B cell (primary cell): Measurements from ENCODE around the gene PLCL1. TPM values are rescaled to one million over a fixed set of nuclear protein-coding genes. Genes with fewer than 3 reads are reported as not detected.

Experiments
- ATAC-seq: fragments of 200-7000 bp; cut with Tn5 transposase; one replicate; pipeline ENCODE4 v1.10.0; 2021; ENCODE audit warnings: low read depth, mild to moderate bottlenecking, moderate number of reproducible peaks, moderate library complexity
- CTCF ChIA-PET: fragments of 350-600 bp; sonication (Branson Sonifier 250); formaldehyde crosslinking; loops from one replicate; lab custom pipeline; 2021; ENCODE audit warnings: antibody characterized with exemption, inconsistent platforms; lab: Charles Lee
- POLR2A ChIA-PET: fragments of 350-600 bp; sonication (Branson Sonifier 250); formaldehyde crosslinking; loops from one replicate; lab custom pipeline; 2021; ENCODE audit warnings: antibody characterized with exemption; lab: Charles Lee
- DNase-seq: peaks from one replicate; pipeline ENCODE4 v3.0.0; 2013
- H2AFZ ChIP-seq: 2 replicates; pipeline ENCODE4 v1.6.1; 2012; ENCODE audit warnings: mild to moderate bottlenecking, low read depth, low read length; ENCODE audit not compliant: insufficient read depth, poor library complexity, severe bottlenecking
- H3K27ac ChIP-seq, 2 donors: 1 replicate in 1 of 2; 2 replicates in 1 of 2; pipeline ENCODE4 v1.5.1; 2012 to 2013; ENCODE audit warnings: low read length in 2 of 2, mild to moderate bottlenecking in 2 of 2, moderate library complexity in 1 of 2
- H3K27me3 ChIP-seq, 4 experiments: fragments of 200-600 bp in 1 of 4; sonication (generic) in 1 of 4; replicated peaks in 1 of 4; 1 replicate in 2 of 4; 2 replicates in 2 of 4; pipeline versions ENCODE4 v1.6.1 to v1.7.0; 2013 to 2016; ENCODE audit warnings: low read length in 3 of 4, mild to moderate bottlenecking in 2 of 4, mixed read lengths in 1 of 4, moderate library complexity in 1 of 4; ENCODE audit not compliant: insufficient read depth in 4 of 4, control insufficient read depth in 3 of 4; ENCODE audit errors: control extremely low read depth in 1 of 4
- H3K36me3 ChIP-seq, 2 experiments: replicated peaks in 1 of 2; 1 replicate in 1 of 2; 2 replicates in 1 of 2; pipeline versions ENCODE4 v1.6.1 to v1.7.1; 2013; ENCODE audit warnings: low read length in 1 of 2; ENCODE audit not compliant: insufficient read depth in 2 of 2, control insufficient read depth in 1 of 2; ENCODE audit errors: control extremely low read depth in 1 of 2, extremely low read depth in 1 of 2
- H3K4me1 ChIP-seq, 2 donors: fragments of 200-600 bp in 1 of 2; sonication (generic) in 1 of 2; 1 replicate in 1 of 2; 2 replicates in 1 of 2; pipeline versions ENCODE4 v1.5.1 to v1.6.1; 2013 to 2017; ENCODE audit warnings: low read length in 2 of 2; ENCODE audit not compliant: control insufficient read depth in 2 of 2, insufficient read depth in 2 of 2
- H3K4me2 ChIP-seq: replicated peaks from 2 replicates; pipeline ENCODE3; 2012; ENCODE audit warnings: mild to moderate bottlenecking, low read depth, low read length; ENCODE audit not compliant: poor library complexity, severe bottlenecking
- H3K4me3 ChIP-seq, 5 experiments: fragments of 200-600 bp in 1 of 5; sonication (generic) in 1 of 5; 1 replicate in 3 of 5; 2 replicates in 2 of 5; pipeline versions ENCODE4 v1.5.1 to v1.7.0; 2011 to 2016; ENCODE audit warnings: low read length in 4 of 5, mild to moderate bottlenecking in 4 of 5, low read depth in 2 of 5, control low read depth in 1 of 5, moderate library complexity in 1 of 5; ENCODE audit not compliant: insufficient read depth in 1 of 5; ENCODE audit errors: control extremely low read depth in 1 of 5, extremely low read depth in 1 of 5
- H3K79me2 ChIP-seq: fragments of 200-600 bp; sonication (generic); one replicate; pipeline ENCODE4 v1.6.0; 2016; ENCODE audit warnings: low read length; ENCODE audit not compliant: control insufficient read depth, insufficient read depth
- H3K9ac ChIP-seq: fragments of 200-600 bp; sonication (generic); 2 replicates; pipeline ENCODE4 v1.6.1; 2017; ENCODE audit warnings: mild to moderate bottlenecking, low read length, moderate library complexity
- H3K9me3 ChIP-seq, 3 donors: one replicate each; pipeline versions ENCODE4 v1.6.1 to v1.7.1; 2013; ENCODE audit warnings: low read length in 2 of 3; ENCODE audit not compliant: control insufficient read depth in 2 of 3, insufficient read depth in 1 of 3; ENCODE audit errors: control extremely low read depth in 1 of 3
- H4K20me1 ChIP-seq: 2 replicates; pipeline ENCODE4 v1.6.0; 2012; ENCODE audit warnings: mild to moderate bottlenecking, low read length; ENCODE audit not compliant: insufficient read depth, control insufficient read depth, poor library complexity, severe bottlenecking
- H3K27ac Mint-ChIP-seq: one replicate; pipeline ENCODE4 v1.8.0; 2021; ENCODE audit warnings: mixed read lengths
- H3K27me3 Mint-ChIP-seq: one replicate; pipeline ENCODE4 v1.8.0; 2021; ENCODE audit warnings: mixed read lengths
- H3K4me1 Mint-ChIP-seq: one replicate; pipeline ENCODE4 v1.8.0; 2021; ENCODE audit warnings: mixed read lengths
- H3K4me3 Mint-ChIP-seq: one replicate; pipeline ENCODE4 v1.8.0; 2021; ENCODE audit warnings: mixed read lengths
- H3K9me3 Mint-ChIP-seq: one replicate; pipeline ENCODE4 v1.8.0; 2022; ENCODE audit warnings: mixed read lengths; ENCODE audit not compliant: insufficient read depth
- CTCF ChIP-seq: fragments of 200-600 bp; IDR thresholded peaks from one replicate; pipeline ENCODE4 v1.8.0; 2022; ENCODE audit warnings: antibody characterized with exemption, mild to moderate bottlenecking
- EZH2 ChIP-seq: IDR thresholded peaks from 2 replicates; pipeline ENCODE4 v1.6.1; 2012; ENCODE audit warnings: borderline replicate concordance, low read depth, mild to moderate bottlenecking, moderate library complexity, low read length; ENCODE audit not compliant: insufficient read depth, poor library complexity, severe bottlenecking
- whole genome bisulfite sequencing: methylation state at CpG from one replicate; pipeline ENCODE4 v1.1.5; 2013; ENCODE audit warnings: missing lambda C conversion rate; ENCODE audit not compliant: insufficient coverage; 5-methylcytosine and 5-hydroxymethylcytosine counted together
- intact Hi-C: fragments of 100-400 bp; cut with micrococcal nuclease; formaldehyde crosslinking; loops from one replicate; pipeline ENCODE4 v1.10.0; 2022
- polyA plus RNA-seq: library from polyadenylated mRNA; depleted of rRNA; stranded (reverse); fragments of >200 nt; gene quantifications from 2 replicates; pipeline ENCODE4 v1.2.3, GENCODE V29; 2012
- total RNA-seq, 2 donors: library from RNA; stranded (reverse); fragments of 120-200 nt in 1 of 2; gene quantifications; 1 replicate in 1 of 2; 2 replicates in 1 of 2; pipeline versions ENCODE4 v1.2.3 to v1.2.4, GENCODE V29; 2013 to 2022

The PLCL1 gene
- total and polyA plus RNA-seq, 2 donors (not counting 1 experiment from before 2014, with no cell fraction given), result 0.07 to 0.25 TPM

- no peak for DNase-seq
- POLR2A ChIA-PET, result no interaction called here
- TF ChIP-seq CTCF, result no peak
- TF ChIP-seq EZH2, result no peak
- H4K20me1 ChIP-seq, result no peaks in the 10 kb centered on the region
- H3K79me2 ChIP-seq, result no peaks in the 10 kb centered on the region
- no peak overlapping the region for H2AFZ ChIP-seq
- no peak overlapping the region for H3K9ac ChIP-seq
- Mint-ChIP-seq H3K9me3 (peaks cover 3% of the 10 kb centered on the region), H3K27me3 (no peaks in the 10 kb centered on the region), H3K27ac (no peak overlapping the region), H3K4me3 (no peak overlapping the region), H3K4me1 (no peaks in the 10 kb centered on the region)
- H3K27me3 ChIP-seq, result no peaks in the 10 kb centered on the region
- CTCF ChIA-PET, result no interaction called here
- H3K4me1 ChIP-seq, result no peaks in the 10 kb centered on the region
- no peak for ATAC-seq
- no peak overlapping the region for H3K27ac ChIP-seq
- WGBS, result no CpG with 5 or more reads among the region's 3 CpGs
- H3K4me2 ChIP-seq, result no peak overlapping the region
- no peaks in the 10 kb centered on the region for H3K36me3 ChIP-seq
- H3K4me3 ChIP-seq, result no peak overlapping the region
- intact Hi-C loops, result no loop called here
- no peaks in the 10 kb centered on the region for H3K9me3 ChIP-seq
These were observed 370.9 kb downstream of the PLCL1 start for GRCh38 chr2:198175271-198175670.

GRCh38 chr2:198177040-198177439 lies 372.6 kb downstream of the PLCL1 start:
- H3K27me3 Mint-ChIP-seq, result no peaks in the 10 kb centered on the region
- Histone ChIP-seq H3K9me3 (peaks cover 0 to under 1% (median 0%) of the 10 kb centered on the region in 3 donors), H4K20me1 (no peaks in the 10 kb centered on the region), H3K36me3 (no peaks in the 10 kb centered on the region), H2AFZ (no peak overlapping the region), H3K27ac (no peak overlapping the region), H3K4me2 (no peak overlapping the region), H3K4me3 (no peak overlapping the region), H3K79me2 (no peaks in the 10 kb centered on the region), H3K9ac (no peak overlapping the region), H3K27me3 (no peaks in the 10 kb centered on the region), H3K4me1 (no peaks in the 10 kb centered on the region)
- no peak for ATAC-seq
- CTCF ChIA-PET, result no interaction called here
- H3K27ac Mint-ChIP-seq, result no peak overlapping the region
- TF ChIP-seq CTCF (no peak), EZH2 (no peak)
- POLR2A ChIA-PET, result no interaction called here
- no peak overlapping the region for H3K4me3 Mint-ChIP-seq
- no peaks in the 10 kb centered on the region for H3K4me1 Mint-ChIP-seq
- H3K9me3 Mint-ChIP-seq, result peaks cover 3% of the 10 kb centered on the region
- DNase-seq, result no peak
- WGBS, result 83% methylated on average over 1 of the region's 2 CpGs
- intact Hi-C loops, result no loop called here
